Gastroesophageal sphincter (tissue), 4 donors: ENCODE data around the gene RNF175. TPM values are rescaled to one million over a fixed set of nuclear protein-coding genes. Genes with fewer than 3 reads are reported as not detected.

Source experiments
- ATAC-seq: fragments of 150-250 bp; one replicate; pipeline ENCODE4 v1.9.1; 2016; ENCODE audit warnings: mild to moderate bottlenecking, moderate library complexity
- H3K27ac ChIP-seq, 4 donors: fragments of 200-600 bp; sonication (generic) in 3 of 4; 1 replicate in 3 of 4; 2 replicates in 1 of 4; pipeline ENCODE4 v1.5.1; 2016 to 2019
- H3K27me3 ChIP-seq: fragments of 200-600 bp; sonication (generic); one replicate; pipeline ENCODE4 v1.5.1; 2019
- H3K36me3 ChIP-seq, 2 donors: fragments of 200-600 bp; sonication (generic); one replicate each; pipeline ENCODE4 v1.5.1; 2019; ENCODE audit warnings: control low read depth in 1 of 2
- H3K4me1 ChIP-seq, 3 donors: fragments of 200-600 bp; sonication (generic); 1 replicate in 2 of 3; 2 replicates in 1 of 3; pipeline ENCODE4 v1.5.1; 2016 to 2019; ENCODE audit warnings: control low read depth in 2 of 3
- H3K4me3 ChIP-seq, 2 donors: fragments of 200-600 bp; sonication (generic); one replicate each; pipeline ENCODE4 v1.5.1; 2019; ENCODE audit warnings: mild to moderate bottlenecking in 1 of 2, moderate library complexity in 1 of 2
- H3K9me3 ChIP-seq, 3 donors: fragments of 200-600 bp; sonication (generic); one replicate each; pipeline ENCODE4 v1.5.1; 2017 to 2019; ENCODE audit warnings: control low read depth in 2 of 3
- EP300 ChIP-seq: sonication (generic); formaldehyde crosslinking; IDR thresholded peaks from one replicate; pipeline ENCODE4 v1.6.1; 2017; ENCODE audit warnings: antibody characterized with exemption, mild to moderate bottlenecking
- POLR2A ChIP-seq, 2 donors: fragments of 450-650 bp; IDR thresholded peaks; one replicate each; pipeline ENCODE4 v1.6.1; 2017; ENCODE audit warnings: antibody characterized with exemption in 2 of 2, mild to moderate bottlenecking in 2 of 2, moderate library complexity in 1 of 2
- POLR2AphosphoS5 ChIP-seq: sonication (generic); formaldehyde crosslinking; IDR thresholded peaks from one replicate; pipeline ENCODE4 v1.6.1; 2017; ENCODE audit warnings: antibody characterized with exemption
- WGBS, 2 donors: methylation state at CpG; one replicate each; pipeline ENCODE4 v1.1.5; 2018; ENCODE audit warnings: low coverage in 1 of 2; 5-methylcytosine and 5-hydroxymethylcytosine counted together
- total RNA-seq, 4 donors: library from RNA; depleted of rRNA; stranded (reverse); fragments of >200 nt; gene quantifications; one replicate each; pipeline ENCODE4 v1.1.0, GENCODE V29; 2016
- TF ChIP-seq, protein P1 (sequence below), 4 experiments: fragments of 200-600 bp in 2 of 4; fragments of 450-650 bp in 2 of 4; sonication (generic) in 1 of 4; IDR thresholded peaks; one replicate each; pipeline ENCODE4 v1.5.1; 2017 to 2019; ENCODE audit warnings: antibody characterized with exemption in 4 of 4, mild to moderate bottlenecking in 2 of 4, moderate library complexity in 2 of 4

Gene RNF175
- total RNA-seq, 4 donors from 2014 or later = 0.16 to 0.89 (median 0.67) TPM; not detected in 1

DNA sequence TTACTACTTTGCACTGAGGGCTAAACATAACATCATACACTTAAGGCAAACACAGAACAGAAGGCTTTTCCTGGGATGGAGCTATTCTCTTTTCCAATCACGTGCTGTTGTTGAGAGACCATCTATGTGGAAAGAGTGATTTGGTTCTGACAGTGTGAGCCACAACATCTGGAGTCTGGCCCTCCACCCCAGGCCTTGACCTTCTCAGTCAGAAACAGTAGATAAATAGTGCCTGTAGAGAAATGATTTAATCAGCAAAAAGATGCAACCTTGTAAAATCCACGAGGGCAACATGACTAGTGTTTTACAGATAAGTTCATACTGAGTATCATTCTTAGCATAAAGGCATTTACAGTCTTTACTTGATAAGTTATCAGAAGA is 39.9 kb upstream of the RNF175 start:
- no peak overlapping the region for H3K27ac ChIP-seq
- H3K4me1 ChIP-seq = no peaks in the 10 kb centered on the region
- WGBS, 2 donors = 17 to 25% methylated on average over 2 of the region's 2 CpGs
- no peaks in the 10 kb centered on the region for H3K9me3 ChIP-seq
- TF ChIP-seq EP300 (no peak), POLR2AphosphoS5 (no peak), POLR2A (IDR thresholded peaks at IDR 0.05) (no peak)
- TF ChIP-seq, protein P1, sequence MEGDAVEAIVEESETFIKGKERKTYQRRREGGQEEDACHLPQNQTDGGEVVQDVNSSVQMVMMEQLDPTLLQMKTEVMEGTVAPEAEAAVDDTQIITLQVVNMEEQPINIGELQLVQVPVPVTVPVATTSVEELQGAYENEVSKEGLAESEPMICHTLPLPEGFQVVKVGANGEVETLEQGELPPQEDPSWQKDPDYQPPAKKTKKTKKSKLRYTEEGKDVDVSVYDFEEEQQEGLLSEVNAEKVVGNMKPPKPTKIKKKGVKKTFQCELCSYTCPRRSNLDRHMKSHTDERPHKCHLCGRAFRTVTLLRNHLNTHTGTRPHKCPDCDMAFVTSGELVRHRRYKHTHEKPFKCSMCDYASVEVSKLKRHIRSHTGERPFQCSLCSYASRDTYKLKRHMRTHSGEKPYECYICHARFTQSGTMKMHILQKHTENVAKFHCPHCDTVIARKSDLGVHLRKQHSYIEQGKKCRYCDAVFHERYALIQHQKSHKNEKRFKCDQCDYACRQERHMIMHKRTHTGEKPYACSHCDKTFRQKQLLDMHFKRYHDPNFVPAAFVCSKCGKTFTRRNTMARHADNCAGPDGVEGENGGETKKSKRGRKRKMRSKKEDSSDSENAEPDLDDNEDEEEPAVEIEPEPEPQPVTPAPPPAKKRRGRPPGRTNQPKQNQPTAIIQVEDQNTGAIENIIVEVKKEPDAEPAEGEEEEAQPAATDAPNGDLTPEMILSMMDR (IDR thresholded peaks at IDR 0.05) = no peak
- peak; percentile 81 for ATAC-seq
- no peak overlapping the region for H3K4me3 ChIP-seq
- no peaks in the 10 kb centered on the region for H3K36me3 ChIP-seq
- H3K27me3 ChIP-seq = peaks cover 9% of the 10 kb centered on the region

DNA sequence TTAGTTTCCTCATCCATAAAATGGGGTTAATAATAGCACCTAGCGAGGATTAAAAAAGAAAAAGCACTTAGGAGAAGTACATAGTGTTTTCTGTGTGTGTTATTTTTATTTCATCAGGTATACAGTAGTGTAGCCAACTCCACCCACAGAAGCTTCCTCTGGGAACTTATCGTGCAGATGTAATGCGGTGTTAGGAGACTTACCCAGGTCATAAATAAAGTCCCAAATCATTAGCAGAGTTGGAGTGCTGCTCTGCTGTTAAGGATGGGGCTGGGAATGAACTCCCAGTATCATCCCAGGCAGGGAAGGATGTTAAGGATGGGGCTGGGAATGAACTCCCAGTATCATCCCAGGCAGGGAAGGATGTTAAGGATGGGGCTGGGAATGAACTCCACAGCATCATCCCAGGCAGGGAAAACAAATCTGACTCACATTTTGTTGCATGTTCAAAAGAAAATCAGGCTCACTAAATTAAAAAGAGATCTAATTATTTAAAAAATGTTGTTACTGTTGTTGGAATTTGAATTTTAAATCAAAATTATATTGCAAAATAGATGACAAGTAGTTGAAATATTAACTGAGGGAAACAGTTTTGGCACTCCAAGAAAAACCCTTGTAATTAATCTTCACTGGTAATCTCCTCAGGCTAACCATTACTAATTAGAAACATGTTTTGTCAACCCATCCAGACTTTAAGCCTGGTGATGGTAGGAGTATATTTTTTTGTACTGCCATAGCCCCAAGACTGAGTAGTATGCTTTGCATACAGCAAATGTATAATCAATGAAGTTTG is 39.3 kb upstream of the RNF175 start:
- Histone ChIP-seq H3K4me3 (no peak overlapping the region), H3K4me1 (no peaks in the 10 kb centered on the region), H3K36me3 (no peaks in the 10 kb centered on the region), H3K27ac (peak overlapping the region in 2 of 4 donors; percentile 19 to 39), H3K27me3 (peaks cover 10% of the 10 kb centered on the region), H3K9me3 (no peaks in the 10 kb centered on the region)
- TF ChIP-seq POLR2A (IDR thresholded peaks at IDR 0.05) (no peak), EP300 (no peak), POLR2AphosphoS5 (no peak)
- TF ChIP-seq, protein P1 (IDR thresholded peaks at IDR 0.05) = no peak
- WGBS, 2 donors = 34 to 69% methylated on average over 3 of the region's 3 CpGs
- ATAC-seq = peak; percentile 52

DNA sequence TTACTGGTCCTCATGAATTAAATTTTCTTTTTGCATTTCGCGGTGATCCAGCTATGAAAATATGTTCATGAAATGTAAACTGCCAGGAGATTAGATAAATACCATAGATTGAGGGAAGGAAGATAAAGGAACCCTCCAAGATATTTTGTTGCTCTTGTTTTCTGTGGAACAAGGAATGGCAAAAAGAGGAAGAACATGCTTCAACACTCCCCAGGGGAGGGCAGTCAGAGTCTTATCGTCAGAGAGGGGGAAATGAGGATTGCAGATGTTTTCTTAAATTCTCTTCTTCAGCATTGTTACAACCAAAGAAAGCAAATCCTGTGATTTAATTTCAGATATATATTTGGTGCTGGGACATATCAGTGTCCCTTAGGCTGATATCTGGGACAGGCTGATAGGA is 38.6 kb upstream of the RNF175 start:
- no peaks in the 10 kb centered on the region for H3K36me3 ChIP-seq
- H3K27ac ChIP-seq = peak overlapping the region in 2 of 4 donors; percentile 19 to 39
- no peak for ATAC-seq
- no peaks in the 10 kb centered on the region for H3K9me3 ChIP-seq
- H3K4me3 ChIP-seq = no peak overlapping the region
- TF ChIP-seq POLR2AphosphoS5 (no peak), POLR2A (IDR thresholded peaks at IDR 0.05) (no peak), EP300 (no peak)
- TF ChIP-seq, protein P1 (IDR thresholded peaks at IDR 0.05) = no peak
- 44 to 53% methylated on average over 3 of the region's 3 CpGs for WGBS, 2 donors
- peaks cover 17% of the 10 kb centered on the region for H3K27me3 ChIP-seq
- no peaks in the 10 kb centered on the region for H3K4me1 ChIP-seq

DNA sequence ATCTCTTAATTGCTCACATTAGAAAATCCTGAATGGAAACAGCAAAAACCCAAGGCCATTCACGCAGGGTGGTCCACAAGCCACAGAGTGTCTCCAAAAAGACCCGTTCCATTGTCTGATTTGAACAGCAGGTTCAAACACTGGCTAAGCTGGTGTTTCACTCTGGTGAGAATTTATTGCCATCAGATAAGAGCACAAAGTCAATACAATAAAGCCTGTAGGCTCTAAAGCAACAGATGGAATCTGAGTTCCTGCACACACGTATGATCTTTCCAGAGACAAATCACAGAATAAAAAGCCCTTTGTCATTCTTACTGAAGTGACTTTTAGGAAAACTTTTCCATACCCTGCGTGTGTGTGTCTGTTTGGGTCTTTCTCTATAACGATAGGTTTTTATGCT is 34.2 kb upstream of the RNF175 start:
- H3K4me1 ChIP-seq = peaks cover 0 to 36% (median 12%) of the 10 kb centered on the region in 3 donors
- WGBS, 2 donors = 84 to 87% methylated on average over 3 to 5 of the region's 5 CpGs
- H3K9me3 ChIP-seq = no peaks in the 10 kb centered on the region
- ATAC-seq = no peak
- H3K4me3 ChIP-seq = no peak overlapping the region
- H3K36me3 ChIP-seq = no peaks in the 10 kb centered on the region
- no peak overlapping the region for H3K27ac ChIP-seq
- TF ChIP-seq EP300 (no peak), POLR2A (IDR thresholded peaks at IDR 0.05) (no peak), POLR2AphosphoS5 (no peak)
- TF ChIP-seq, protein P1 (IDR thresholded peaks at IDR 0.05) = no peak
- peaks cover 61% of the 10 kb centered on the region for H3K27me3 ChIP-seq

DNA sequence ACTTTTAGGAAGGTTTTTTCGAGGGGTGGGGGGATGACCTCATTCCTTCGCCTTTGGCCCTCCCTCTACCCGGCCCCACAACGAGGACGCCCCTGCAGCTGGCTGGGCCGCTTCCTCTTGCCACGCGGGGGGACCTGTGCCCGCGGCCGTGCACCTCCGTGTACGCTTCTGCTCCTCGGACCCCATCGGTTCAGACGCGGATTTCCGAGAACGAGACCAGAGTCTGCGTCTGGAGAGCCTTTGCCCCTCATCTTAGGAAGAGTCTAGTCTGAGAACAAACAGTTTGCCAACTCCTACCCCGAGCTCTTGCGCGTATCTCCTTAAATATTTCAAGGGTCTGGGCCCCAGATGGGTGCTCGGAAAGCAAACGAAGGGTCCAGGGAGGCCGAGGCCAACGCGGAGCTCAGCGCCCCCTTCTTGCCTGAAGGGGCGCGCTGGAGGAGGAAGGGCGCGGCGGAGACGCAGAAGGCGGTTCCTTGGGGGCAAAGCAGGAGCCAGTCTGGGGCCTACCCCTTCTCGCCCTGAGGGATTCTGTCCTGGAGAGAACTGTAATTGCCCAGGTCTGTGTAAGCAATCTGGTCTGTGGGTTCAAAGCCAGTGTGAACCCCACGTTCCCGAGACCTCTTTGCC is 32.9 kb upstream of the RNF175 start:
- Histone ChIP-seq H3K4me1 (peaks cover 0 to 46% (median 17%) of the 10 kb centered on the region in 3 donors), H3K9me3 (no peaks in the 10 kb centered on the region), H3K4me3 (peak overlapping the region in 1 of 2 donors; percentile 52), H3K27me3 (peaks cover 74% of the 10 kb centered on the region), H3K36me3 (no peaks in the 10 kb centered on the region), H3K27ac (no peak overlapping the region)
- ATAC-seq = no peak
- TF ChIP-seq POLR2A (IDR thresholded peaks at IDR 0.05) = no peak
- TF ChIP-seq EP300 = no peak
- TF ChIP-seq, protein P1 (IDR thresholded peaks at IDR 0.05) = no peak
- no peak for TF ChIP-seq POLR2AphosphoS5
- 39 to 51% methylated on average over 18 to 22 of the region's 39 CpGs for WGBS, 2 donors
